ENCODE measurements around the gene UPK3B.
A peak's percentile ranks its signal among the peaks of the same experiment; 100 is the strongest.
"Not testable (repeated sequence)": the region's sequence is repeated elsewhere in the genome, so short reads cannot be mapped to it uniquely, and the experiment has no call there.

UPK3B gene

DNA sequence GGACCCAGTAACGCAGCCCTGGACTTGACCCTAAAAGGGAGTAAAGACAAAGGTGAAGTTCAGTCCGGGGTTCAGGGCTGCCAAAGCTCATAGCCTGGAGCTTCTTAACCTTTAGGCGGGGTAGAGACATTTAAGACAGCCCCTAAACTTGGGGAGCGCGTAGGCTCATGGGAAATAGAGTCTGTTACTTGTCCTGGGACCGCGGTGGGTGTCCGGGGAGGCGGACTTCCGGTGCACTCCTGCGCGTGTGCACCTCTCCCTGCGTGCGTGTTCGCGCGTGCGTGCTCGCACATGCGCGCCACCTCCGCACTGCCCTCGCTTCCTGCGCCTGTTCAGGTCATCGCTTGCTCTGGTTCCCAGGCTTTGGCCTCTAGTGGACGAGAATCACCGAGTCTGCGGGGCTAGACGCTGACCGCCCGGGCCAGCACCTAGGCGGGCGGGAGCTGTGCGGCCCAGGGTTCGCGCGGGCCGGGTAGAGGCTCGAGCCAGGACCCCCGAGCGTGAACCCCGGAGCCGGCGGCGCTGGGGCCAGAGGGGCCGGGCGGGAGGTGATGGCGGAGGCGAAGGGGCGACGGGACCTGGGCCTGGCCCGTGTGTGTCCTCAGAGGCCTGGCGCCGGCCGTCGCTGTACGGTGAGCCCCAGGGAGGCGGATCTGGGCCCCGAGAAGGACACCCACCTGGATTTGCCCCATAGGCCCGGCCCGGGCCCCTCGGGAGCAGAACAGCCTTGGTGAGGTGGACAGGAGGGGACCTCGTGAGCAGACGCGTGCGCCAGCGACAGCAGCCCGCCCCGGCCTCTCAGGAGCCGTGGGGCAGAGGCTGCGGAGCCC, 38.9 kb downstream of the UPK3B start:
- not testable (repeated sequence) for H3K9me3 ChIP-seq (ENCODE audit: control insufficient read depth, insufficient read depth, low read length); H3K27me3 ChIP-seq (ENCODE audit: control insufficient read depth, low read length); H3F3A ChIP-seq (ENCODE audit: control insufficient read depth, insufficient read depth); H4K20me1 ChIP-seq (ENCODE audit: control insufficient read depth, insufficient read depth, low read depth, low read length); H3K9me2 ChIP-seq (replicated peaks; ENCODE audit: control insufficient read depth, low read length); H3K4me1 ChIP-seq (ENCODE audit: control insufficient read depth, low read length)
- Histone ChIP-seq H3K36me3 (ENCODE audit: control insufficient read depth, low read length) (peaks cover 17% of the 10 kb centered on the region), H3K79me2 (ENCODE audit: control insufficient read depth, low read length) (peaks cover 38% of the 10 kb centered on the region), H3K4me3 (ENCODE audit: low read length) (peak overlapping the region; percentile 93), H3K4me2 (ENCODE audit: low read length) (peak overlapping the region; percentile 72), H3K27ac (ENCODE audit: low read depth, low read length) (peak overlapping the region; percentile 17; the same call in 1 of the 2 replicates)

DNA sequence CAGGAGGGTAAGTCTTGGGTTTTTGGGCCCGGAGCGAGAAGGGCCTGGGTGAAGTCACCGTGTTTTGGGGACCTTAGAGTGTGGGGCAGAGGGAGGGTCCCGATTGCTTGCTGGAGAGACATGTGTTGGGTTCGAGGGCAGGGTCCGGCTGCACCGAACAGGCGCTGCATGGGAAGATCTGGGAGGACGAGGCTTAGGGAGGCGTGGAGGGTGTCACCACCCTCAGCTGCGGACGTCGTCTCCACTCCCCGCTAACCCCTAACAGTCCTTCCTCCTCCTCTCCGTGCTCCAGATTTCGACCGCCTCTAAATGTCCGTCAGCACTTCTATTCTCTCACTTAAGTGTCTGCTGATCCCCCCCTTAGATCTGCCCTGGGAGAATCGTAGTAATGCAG, 39.5 kb downstream of the UPK3B start:
- Histone ChIP-seq H3K79me2 (ENCODE audit: control insufficient read depth, low read length) (peaks cover 43% of the 10 kb centered on the region), H3K4me2 (ENCODE audit: low read length) (peak overlapping the region; percentile 72), H3K27ac (ENCODE audit: low read depth, low read length) (peak overlapping the region; percentile 17; the same call in 1 of the 2 replicates), H3K4me3 (ENCODE audit: low read length) (peak overlapping the region; percentile 93), H3K36me3 (ENCODE audit: control insufficient read depth, low read length) (peaks cover 21% of the 10 kb centered on the region)
- not testable (repeated sequence) for H3K9me3 ChIP-seq (ENCODE audit: control insufficient read depth, insufficient read depth, low read length); H3F3A ChIP-seq (ENCODE audit: control insufficient read depth, insufficient read depth); H3K4me1 ChIP-seq (ENCODE audit: control insufficient read depth, low read length); H3K9me2 ChIP-seq (replicated peaks; ENCODE audit: control insufficient read depth, low read length); H4K20me1 ChIP-seq (ENCODE audit: control insufficient read depth, insufficient read depth, low read depth, low read length); H3K27me3 ChIP-seq (ENCODE audit: control insufficient read depth, low read length)

DNA sequence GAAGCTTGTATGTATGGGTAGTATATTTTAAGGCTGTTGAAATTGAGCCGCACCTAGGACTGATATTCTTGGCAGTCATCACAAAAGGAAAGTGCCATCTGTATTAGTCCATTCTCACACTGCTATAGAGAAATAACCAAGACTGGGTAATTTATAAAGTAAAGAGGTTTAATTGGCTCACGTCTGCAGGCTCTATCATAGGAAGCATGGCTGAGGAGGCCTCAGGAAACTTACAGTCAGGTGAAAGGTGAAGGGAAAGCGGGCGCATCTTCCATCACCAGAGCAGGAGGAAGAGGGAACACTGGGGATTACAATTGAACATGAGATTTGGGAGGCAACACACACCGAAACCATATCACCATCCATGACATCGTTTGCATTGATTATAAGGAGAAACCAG, 41.6 kb downstream of the UPK3B start:
- not testable (repeated sequence) for H3K4me1 ChIP-seq (ENCODE audit: control insufficient read depth, low read length); H3K4me2 ChIP-seq (ENCODE audit: low read length); H3F3A ChIP-seq (ENCODE audit: control insufficient read depth, insufficient read depth); H3K27ac ChIP-seq (ENCODE audit: low read depth, low read length); H4K20me1 ChIP-seq (ENCODE audit: control insufficient read depth, insufficient read depth, low read depth, low read length); H3K27me3 ChIP-seq (ENCODE audit: control insufficient read depth, low read length); H3K4me3 ChIP-seq (ENCODE audit: low read length); H3K9me3 ChIP-seq (ENCODE audit: control insufficient read depth, insufficient read depth, low read length); H3K9me2 ChIP-seq (replicated peaks; ENCODE audit: control insufficient read depth, low read length)
- H3K79me2 ChIP-seq (ENCODE audit: control insufficient read depth, low read length): peaks cover 61% of the 10 kb centered on the region
- peaks cover 32% of the 10 kb centered on the region for H3K36me3 ChIP-seq (ENCODE audit: control insufficient read depth, low read length)

- not testable (repeated sequence) for H3K4me2 ChIP-seq (ENCODE audit: low read length)
Measured at GRCh38 chr7:76559685-76560084, 49.3 kb downstream of the UPK3B start.

GRCh38 chr7:76560157-76560556, 49.8 kb downstream of the UPK3B start:
- H3K9me2 ChIP-seq (replicated peaks; ENCODE audit: control insufficient read depth, low read length); H3K4me2 ChIP-seq (ENCODE audit: low read length); H3K4me1 ChIP-seq (ENCODE audit: control insufficient read depth, low read length); H3F3A ChIP-seq (ENCODE audit: control insufficient read depth, insufficient read depth); H3K4me3 ChIP-seq (ENCODE audit: low read length); H3K27ac ChIP-seq (ENCODE audit: low read depth, low read length); H4K20me1 ChIP-seq (ENCODE audit: control insufficient read depth, insufficient read depth, low read depth, low read length); H3K9me3 ChIP-seq (ENCODE audit: control insufficient read depth, insufficient read depth, low read length); H3K27me3 ChIP-seq (ENCODE audit: control insufficient read depth, low read length): not testable (repeated sequence)
- Histone ChIP-seq H3K36me3 (ENCODE audit: control insufficient read depth, low read length) (peaks cover 17% of the 10 kb centered on the region), H3K79me2 (ENCODE audit: control insufficient read depth, low read length) (peaks cover 62% of the 10 kb centered on the region)

More at GRCh38 chr7:76559685-76560084, 49.3 kb downstream of the UPK3B start:
- not testable (repeated sequence) for H3K4me1 ChIP-seq (ENCODE audit: control insufficient read depth, low read length); H3K9me3 ChIP-seq (ENCODE audit: control insufficient read depth, insufficient read depth, low read length); H3K27ac ChIP-seq (ENCODE audit: low read depth, low read length); H4K20me1 ChIP-seq (ENCODE audit: control insufficient read depth, insufficient read depth, low read depth, low read length); H3K4me3 ChIP-seq (ENCODE audit: low read length); H3F3A ChIP-seq (ENCODE audit: control insufficient read depth, insufficient read depth); H3K27me3 ChIP-seq (ENCODE audit: control insufficient read depth, low read length); H3K9me2 ChIP-seq (replicated peaks; ENCODE audit: control insufficient read depth, low read length)
- Histone ChIP-seq H3K79me2 (ENCODE audit: control insufficient read depth, low read length) (peaks cover 64% of the 10 kb centered on the region), H3K36me3 (ENCODE audit: control insufficient read depth, low read length) (peaks cover 20% of the 10 kb centered on the region)

GRCh38 chr7:76561342-76561741, 51.0 kb downstream of the UPK3B start:
- Histone ChIP-seq H3K79me2 (ENCODE audit: control insufficient read depth, low read length) (peaks cover 59% of the 10 kb centered on the region), H3K36me3 (ENCODE audit: control insufficient read depth, low read length) (peaks cover 11% of the 10 kb centered on the region)
- not testable (repeated sequence) for H3K9me2 ChIP-seq (replicated peaks; ENCODE audit: control insufficient read depth, low read length); H3K27ac ChIP-seq (ENCODE audit: low read depth, low read length); H3K9me3 ChIP-seq (ENCODE audit: control insufficient read depth, insufficient read depth, low read length); H3K4me2 ChIP-seq (ENCODE audit: low read length); H3F3A ChIP-seq (ENCODE audit: control insufficient read depth, insufficient read depth); H4K20me1 ChIP-seq (ENCODE audit: control insufficient read depth, insufficient read depth, low read depth, low read length); H3K4me3 ChIP-seq (ENCODE audit: low read length); H3K27me3 ChIP-seq (ENCODE audit: control insufficient read depth, low read length); H3K4me1 ChIP-seq (ENCODE audit: control insufficient read depth, low read length)

GRCh38 chr7:76565001-76565400, 54.6 kb downstream of the UPK3B start:
- H3F3A ChIP-seq (ENCODE audit: control insufficient read depth, insufficient read depth); H3K36me3 ChIP-seq (ENCODE audit: control insufficient read depth, low read length); H3K4me3 ChIP-seq (ENCODE audit: low read length); H3K9me3 ChIP-seq (ENCODE audit: control insufficient read depth, insufficient read depth, low read length); H4K20me1 ChIP-seq (ENCODE audit: control insufficient read depth, insufficient read depth, low read depth, low read length); H3K27me3 ChIP-seq (ENCODE audit: control insufficient read depth, low read length); H3K9me2 ChIP-seq (replicated peaks; ENCODE audit: control insufficient read depth, low read length); H3K4me2 ChIP-seq (ENCODE audit: low read length); H3K27ac ChIP-seq (ENCODE audit: low read depth, low read length); H3K4me1 ChIP-seq (ENCODE audit: control insufficient read depth, low read length): not testable (repeated sequence)
- H3K79me2 ChIP-seq (ENCODE audit: control insufficient read depth, low read length): peaks cover 60% of the 10 kb centered on the region

All from DOHH2 (cell line).